HG02852 (cell line): ENCODE measurements around the gene TPRX1.
"Not testable (repeated sequence)": the region's sequence is repeated elsewhere in the genome, so short reads cannot be mapped to it uniquely, and the experiment has no call there.

Experiments
- ATAC-seq: cut with Tn5 transposase; IDR thresholded peaks from one replicate; pipeline ENCODE4 v1.9.1; 2021; ENCODE audit warnings: mild to moderate bottlenecking, moderate library complexity; ENCODE audit not compliant: unreplicated experiment

The TPRX1 gene, protein sequence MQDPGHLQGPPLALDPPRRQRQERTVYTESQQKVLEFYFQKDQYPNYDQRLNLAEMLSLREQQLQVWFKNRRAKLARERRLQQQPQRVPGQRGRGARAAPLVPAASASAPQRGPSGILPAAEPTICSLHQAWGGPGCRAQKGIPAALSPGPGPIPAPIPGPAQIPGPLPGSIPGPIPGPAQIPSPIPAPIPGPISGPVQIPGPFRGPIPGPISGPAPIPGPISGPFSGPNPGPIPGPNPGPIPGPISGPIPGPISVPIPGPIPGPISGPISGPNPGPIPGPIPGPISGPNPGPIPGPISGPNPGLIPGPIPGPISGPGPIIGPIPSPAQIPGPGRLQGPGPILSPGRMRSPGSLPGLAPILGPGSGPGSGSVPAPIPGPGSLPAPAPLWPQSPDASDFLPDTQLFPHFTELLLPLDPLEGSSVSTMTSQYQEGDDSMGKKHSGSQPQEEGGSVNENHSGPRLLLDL

DNA sequence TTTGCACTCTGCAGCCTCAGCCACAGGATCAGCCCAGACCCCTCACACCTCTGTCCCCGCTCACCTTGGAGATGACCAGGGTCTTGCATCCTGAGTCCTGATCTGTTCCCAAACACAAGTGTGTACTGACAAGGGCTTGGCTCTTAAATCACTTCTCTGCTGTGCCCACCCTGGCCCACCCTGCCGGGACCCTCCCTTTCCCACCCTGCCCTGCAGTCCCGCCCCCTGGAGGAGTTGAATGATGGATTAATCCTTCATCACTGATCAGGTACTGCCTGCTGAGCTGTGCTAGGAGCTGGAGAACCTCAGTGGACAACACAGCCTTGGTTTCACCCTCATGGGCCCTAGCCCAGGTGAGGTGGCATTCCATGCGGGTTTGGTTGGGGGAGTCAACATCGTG, at the start of gene TPRX1:
TSS of gene TPRX1 (minus strand) at position 101 of the 400 bp plus-strand sequence. CDS start at position 89, 12 bp downstream.
- ATAC-seq, result not testable (repeated sequence)

DNA sequence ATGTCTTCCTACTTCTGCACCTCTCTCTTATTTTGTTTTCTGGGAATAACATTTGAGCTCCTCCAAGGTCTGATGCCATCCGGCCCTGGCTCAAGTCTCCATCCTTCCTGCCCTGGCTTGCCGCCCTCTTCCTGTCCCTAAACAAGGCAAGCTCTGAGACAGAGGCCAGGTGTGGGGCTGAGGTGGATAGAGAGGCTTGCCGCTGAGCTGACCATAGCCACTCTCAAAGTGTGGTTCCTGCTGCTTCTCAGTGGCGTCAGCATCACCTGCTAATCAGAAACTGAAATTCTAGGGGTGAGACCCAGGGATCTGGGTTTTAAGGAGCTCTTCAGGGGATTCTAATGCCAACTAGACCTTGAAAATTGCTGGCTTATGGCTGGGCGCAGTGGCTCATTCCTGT, 48.7 kb upstream of the TPRX1 start:
- ATAC-seq, result no peak

DNA sequence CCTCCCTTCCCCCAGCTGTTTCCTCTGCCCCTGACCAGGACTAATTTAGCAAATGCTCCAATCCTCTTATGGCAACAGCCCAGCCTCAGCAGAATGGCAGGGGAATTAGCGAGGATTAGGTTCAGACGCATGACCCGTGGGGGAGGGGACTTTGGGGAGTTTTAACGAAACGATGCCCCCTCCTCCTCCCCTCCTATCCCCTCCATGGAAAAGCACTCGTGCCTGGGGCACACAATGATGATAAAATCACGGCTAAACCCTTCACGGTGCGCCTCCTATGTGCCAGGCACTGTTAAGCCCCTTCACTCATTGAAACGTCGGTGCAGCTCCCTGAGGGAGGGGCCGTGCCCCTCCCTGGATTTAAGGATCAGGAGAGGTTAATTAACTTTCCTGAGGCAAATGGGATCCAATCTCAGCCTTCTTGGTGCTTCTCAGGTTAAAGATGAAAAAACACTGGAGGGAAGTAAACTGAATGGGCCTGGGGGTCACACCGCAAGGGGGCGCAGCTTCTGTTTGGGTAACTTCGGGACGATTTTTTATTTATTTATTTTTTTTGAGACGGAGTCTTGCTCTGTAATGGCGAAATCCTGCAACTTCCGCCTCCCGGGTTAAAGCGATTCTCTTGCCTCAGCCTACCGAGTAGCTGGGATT, 44.6 kb upstream of the TPRX1 start:
- ATAC-seq, result no peak

DNA sequence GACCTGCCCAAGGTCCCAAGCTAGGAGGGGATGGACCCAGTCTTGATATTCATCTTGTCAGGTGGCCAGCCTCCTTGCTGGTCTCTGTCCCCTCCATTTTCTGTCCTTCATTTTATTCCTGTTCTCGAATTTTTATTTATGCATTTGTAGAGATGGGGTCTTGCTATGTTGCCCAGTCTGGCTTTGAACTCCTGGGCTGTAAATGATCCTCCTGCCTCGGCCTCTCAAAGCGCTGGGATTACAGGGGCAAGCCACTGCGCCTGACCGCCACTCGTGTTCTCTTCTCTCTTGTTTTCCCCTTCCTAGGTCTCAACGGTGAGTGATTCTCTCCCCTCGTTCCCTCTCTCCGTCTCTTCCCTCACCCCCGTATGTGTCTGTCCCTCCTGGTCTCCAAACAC, 44.1 kb upstream of the TPRX1 start:
- no peak for ATAC-seq

DNA sequence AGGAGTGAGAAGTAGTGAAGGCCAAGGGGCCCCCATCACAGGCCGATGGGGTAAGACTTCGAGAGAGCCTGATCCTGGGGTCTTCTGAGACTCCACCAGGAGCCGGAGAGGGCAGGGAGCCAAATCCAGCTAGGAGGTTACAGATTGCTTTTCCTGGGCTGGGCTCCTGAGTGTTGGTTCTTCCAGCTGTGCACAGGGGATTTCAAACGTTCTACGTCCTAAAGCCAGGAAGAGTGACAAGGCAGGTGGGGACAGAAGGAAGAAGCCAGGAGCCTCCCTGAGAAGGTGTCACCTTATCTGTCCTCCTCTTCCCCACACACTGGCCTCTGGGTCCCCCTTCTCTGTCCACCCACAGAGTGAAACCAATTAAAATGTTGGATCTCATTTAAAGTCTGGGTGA, 38.6 kb upstream of the TPRX1 start:
- ATAC-seq, result no peak

DNA sequence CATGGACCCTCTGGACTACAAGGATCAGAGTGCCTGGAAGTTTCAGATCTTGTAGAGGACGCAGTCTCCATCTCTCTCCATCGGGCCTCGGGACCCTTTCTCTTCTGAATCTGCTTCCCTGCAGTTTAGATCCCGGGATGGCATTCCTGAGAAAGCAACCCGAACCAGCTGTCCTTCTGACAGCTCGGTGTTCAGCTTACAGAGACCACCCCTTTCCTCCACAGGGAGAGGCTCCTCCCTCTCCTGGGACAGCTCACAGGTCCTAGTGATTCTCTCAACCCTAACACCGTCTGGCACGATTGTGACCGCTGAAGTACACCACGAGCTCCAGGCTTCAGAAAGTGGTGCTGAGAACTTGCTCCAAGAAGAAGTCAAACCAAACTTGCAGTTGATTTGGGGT, 35.6 kb upstream of the TPRX1 start:
- ATAC-seq, result no peak

DNA sequence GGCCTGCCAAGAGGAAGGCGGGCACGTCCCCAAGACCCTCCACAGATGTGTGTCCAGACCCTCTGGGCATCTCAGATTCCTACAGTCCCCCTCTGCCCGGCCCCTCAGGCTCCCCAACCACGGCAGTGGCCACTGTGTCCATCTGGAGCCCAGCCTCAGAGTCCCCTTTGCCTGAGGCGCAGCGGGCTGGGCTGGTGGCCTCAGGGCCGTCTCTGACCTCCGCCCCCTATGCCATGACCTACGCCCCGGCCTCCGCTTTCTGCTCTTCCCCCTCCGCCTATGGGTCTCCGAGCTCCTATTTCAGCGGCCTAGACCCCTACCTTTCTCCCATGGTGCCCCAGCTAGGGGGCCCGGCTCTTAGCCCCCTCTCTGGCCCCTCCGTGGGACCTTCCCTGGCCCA, 35.1 kb upstream of the TPRX1 start:
- ATAC-seq, result no peak

DNA sequence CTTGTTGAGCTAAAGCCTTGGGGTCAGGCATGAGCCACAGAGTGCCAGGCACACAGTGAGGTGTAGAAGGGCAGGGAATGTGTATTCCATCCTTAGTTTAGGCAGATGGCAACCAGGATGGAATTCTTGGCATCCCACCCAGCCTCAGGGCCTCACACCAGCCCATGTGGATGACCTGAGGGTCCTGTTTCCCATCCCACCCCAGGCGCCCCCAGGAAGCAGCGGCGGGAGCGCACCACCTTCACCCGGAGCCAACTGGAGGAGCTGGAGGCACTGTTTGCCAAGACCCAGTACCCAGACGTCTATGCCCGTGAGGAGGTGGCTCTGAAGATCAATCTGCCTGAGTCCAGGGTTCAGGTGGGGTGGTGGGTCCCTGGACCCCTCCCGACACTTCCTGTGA, 31.7 kb upstream of the TPRX1 start:
- ATAC-seq, result no peak

DNA sequence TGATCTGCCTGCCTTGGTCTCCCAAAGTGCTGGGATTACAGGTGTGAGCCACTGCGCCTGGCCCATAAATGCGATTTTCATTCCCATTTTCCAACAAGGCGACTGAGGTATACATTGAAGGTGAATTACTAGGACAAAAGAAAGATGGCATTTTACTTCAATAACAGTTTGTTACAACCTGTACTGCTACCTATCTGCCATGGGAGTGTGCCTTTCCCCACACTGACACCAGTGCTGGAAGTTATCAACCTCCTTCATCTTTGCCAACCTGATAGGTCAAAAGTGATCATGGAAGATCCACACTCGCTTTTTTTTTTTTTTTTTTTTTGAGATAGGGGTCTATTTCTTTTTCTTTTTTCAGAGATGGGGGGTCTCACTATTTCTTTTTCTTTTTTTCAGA, 28.4 kb upstream of the TPRX1 start:
- no peak for ATAC-seq

DNA sequence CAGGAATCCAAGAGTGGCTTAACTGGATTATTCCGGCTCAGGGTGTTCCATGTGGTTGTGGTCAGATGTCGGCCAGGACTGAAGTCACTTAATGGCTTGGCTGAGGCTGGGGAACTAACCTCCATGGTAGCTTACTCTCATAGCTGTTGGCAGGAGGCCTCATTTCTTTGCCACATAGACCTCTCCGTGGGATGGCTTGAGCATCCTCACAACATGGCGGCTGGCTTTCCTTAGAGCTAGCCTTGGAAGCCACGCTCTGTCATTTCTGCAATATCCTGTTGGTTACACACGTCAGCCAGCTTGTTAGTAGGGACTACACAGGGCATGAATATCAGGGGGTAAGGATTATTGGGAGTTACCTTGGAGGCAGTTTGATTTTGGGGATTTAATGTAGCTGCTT, 22.4 kb upstream of the TPRX1 start:
- no peak for ATAC-seq

DNA sequence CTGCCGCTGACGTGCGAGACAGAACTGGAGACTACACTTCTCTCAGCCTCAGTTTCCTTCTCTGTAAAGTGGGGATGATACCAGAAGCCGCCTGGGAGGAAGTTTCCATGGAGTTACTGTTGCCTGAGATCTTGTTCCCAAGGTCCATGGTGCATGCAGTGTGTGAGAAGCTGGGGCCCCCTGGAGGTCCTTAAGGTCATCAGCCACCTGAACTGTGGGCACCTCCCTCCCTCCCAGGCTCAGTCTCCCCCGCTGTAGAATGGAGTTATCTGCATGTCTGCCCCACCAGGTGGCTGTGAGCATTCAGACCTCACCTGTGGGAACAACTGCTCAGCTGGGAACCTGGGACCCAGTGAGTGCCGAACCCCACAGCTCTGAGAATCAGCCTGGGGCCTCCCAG, 20.0 kb upstream of the TPRX1 start:
- ATAC-seq, result no peak

DNA sequence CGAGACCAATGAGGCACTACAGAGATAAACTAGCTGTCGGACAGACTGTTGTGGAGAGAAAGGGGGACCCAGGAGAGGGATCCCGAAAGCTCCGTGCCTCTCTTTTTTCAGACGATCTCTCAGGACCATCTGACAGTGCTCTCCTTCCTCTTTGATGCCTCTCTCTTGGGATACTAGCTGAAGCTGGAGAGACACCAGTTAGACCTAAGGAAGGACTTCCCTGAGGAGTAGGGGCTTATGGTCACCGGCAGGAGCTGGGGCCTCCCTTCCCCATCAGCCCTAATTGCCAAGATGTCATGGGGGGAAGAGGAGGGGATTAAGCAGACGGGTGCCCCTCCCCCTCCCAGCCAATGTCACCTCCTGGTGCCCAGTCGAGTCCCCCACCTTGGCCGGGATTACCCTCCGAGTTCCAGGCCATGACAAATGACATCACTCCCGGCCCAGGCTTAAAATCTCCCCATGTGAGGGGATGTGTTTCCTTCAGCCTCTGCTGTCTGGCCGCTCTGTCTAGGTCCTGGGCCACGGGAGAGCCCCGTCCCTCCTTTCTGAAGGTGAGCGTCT, 17.2 kb upstream of the TPRX1 start, which contains the start of gene CRX:
TSS of gene CRX (plus strand) at position 478 of the 561 bp plus-strand sequence. CDS start 12,507 bp downstream, outside the sequence.
- ATAC-seq, result no peak

DNA sequence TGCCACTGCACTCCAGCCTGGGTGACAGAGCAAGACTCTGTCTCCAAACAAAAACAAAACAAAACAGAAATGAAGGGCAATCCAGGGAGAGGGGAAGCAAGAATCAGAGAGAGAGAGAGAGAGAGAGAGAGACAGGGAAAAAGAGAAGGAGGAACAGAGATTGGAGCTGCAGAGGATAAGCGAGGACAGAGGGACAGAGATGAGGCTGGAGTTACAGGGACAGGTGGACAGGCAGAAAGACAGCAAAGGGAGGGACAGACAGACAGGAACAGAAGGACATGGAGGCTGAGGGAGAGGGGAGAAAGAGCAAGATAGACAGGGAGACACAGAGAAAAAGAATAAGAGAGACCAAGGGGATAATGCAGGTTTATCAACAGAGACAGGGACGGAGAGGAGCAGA, 16.1 kb upstream of the TPRX1 start:
- ATAC-seq, result no peak

DNA sequence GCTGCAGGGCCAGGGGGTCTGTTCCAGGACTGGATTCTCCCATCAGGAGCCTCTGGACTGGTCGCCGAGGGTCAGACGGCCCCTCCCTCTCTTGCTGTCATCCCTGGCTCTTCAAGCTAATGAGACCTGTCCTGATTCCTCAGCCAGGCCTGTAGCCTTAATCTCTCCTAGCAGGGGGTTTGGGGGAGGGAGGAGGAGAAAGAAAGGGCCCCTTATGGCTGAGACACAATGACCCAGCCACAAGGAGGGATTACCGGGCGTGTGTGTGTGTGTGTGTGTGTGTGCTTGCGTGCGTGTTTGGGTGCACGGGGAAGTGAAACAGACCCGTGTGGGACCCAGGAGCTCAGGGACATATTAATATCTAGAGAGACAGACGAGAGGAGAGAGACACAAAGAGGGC, 15.5 kb upstream of the TPRX1 start:
- ATAC-seq, result no peak

DNA sequence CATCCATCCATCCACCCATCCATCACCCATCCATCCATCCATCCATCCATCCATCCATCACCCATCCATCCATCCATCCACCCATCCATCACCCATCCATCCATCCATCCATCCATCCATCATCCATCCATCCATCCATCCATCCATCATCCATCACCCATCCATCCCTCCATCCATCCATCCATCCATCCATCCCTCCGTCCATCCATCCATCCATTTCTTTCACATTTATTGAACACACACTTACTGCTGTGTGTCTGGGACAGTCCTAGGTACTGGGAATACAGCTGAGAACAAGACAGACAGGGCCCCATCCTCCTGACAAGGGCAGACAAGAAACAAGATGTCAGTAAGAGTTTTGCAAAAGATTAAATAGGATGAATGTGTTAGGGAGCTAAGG, 13.9 kb upstream of the TPRX1 start:
- not testable (repeated sequence) for ATAC-seq

DNA sequence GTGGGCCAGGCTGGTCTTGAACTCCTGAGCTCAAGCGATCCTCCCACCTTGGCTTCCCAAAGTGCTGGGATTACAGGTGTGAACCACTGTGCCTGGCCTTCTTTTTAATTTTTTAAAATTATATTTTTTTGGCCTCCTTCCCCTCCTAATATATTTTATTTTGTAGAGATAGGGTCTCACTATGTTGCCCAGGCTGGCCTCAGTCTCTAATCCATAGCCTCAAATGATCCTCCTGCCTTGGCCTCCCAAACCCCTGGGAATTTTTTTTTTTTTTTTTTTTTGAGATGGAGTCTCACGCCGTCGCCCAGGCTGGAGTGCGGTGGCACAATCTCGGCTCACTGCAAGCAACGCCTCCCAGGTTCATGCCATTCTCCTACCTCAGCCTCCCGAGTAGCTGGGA, 11.9 kb upstream of the TPRX1 start:
- not testable (repeated sequence) for ATAC-seq

DNA sequence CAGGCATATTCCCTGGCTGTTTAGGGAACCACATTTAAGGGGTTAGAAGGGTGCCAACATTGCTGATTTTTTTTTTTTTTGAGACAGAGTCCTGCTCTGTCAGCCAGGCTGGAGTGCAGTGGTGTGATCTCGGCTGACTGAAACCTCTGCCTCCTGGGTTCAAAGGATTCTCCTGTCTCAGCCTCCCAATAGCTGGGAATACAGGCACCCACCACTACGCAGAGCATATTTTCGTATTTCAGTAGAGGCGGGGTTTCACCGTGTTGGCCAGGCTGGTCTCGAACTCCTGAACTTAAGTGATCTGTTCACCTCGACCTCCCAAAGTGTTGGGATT, 9.6 kb upstream of the TPRX1 start:
- ATAC-seq, result no peak

DNA sequence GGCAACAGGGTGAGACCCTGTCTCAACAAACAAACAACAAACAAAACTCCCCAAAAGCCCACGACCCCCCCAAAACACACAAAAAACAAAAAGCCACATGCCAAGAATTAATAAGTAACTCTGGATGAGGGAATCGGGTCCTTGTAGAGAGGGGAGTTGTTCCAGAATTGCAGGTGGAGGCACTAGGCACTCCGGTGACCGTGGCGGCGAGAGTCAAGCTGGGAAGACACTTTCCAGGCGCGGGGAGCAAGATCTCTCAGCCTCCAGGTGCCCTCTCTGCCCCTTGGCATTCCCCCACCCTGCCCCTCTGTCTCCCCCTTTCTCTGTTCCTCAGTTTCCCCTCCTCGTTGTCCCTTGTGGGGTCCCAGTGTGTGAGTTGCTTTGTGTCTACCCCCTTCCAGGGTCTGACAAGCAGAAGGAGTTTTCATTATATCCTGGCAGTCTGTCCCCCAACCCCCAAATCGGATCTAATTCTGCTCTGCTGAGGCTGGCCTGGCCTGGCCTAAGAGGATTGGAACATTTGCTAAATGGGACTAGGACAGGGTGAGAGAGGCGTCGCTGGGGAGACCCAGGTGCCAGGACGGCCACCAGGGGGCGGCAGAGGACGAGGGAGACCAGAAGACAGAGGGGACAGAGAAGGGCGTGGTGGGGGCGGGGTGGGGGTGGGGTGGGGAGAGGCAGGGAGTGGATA, 9.1 kb upstream of the TPRX1 start:
- no peak for ATAC-seq

DNA sequence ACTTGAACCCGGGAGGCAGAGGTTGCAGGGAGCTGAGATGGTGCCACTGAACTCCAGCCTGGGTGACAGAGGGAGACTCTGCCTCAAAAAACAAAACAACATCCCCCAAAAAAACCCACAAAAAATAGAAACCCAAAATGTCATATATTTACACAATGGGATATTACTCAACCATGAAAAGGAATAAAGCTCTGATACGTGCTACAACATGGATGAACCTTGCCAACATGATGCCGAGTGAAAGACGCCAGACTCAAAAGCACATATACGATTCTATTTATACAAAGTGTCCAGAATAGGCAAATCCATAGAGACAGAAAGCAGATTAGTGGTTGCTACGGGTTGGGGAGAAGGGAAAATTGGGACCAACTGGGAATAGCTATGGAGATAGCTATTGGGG, 2.1 kb upstream of the TPRX1 start:
- ATAC-seq, result no peak

DNA sequence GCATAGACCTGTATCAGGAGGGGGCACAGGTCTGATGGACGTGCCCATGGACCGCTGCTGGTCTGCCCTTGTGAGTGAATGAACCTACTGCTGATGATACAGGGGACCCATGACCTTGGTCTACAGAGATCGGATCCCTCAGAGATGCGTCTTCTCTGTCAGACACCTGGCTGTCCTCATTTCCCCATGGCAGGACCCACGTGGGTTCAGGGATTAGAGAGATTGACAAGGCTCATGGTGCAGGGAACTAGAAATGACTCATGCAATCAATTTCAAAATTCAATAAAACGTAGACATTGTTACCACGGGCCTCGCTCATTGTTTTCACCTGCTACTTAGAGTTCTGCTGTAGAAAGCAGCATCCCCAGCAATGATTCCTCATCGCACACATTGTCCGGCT, 962 bp upstream of the TPRX1 start:
- ATAC-seq, result no peak

DNA sequence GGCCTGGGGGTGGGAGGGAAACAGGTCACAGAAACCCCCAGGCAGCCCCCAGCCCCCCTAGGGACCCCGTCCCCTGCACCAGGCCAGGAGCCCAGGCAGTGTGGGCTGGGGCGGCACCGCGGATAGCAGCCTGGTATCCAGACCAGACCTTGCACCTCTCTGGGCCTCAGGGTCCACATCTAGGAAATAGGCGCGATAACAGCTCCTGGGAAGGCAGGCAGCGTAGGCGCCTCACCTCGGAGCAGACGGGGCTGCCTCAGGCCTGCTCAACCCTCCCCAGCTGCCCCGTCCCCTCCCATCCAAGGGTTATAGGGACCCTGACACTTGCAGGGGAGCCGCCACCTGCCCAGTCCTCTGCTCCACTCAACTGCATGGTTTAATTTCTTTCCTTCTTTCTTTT, 680 bp downstream of the TPRX1 start:
- not testable (repeated sequence) for ATAC-seq

DNA sequence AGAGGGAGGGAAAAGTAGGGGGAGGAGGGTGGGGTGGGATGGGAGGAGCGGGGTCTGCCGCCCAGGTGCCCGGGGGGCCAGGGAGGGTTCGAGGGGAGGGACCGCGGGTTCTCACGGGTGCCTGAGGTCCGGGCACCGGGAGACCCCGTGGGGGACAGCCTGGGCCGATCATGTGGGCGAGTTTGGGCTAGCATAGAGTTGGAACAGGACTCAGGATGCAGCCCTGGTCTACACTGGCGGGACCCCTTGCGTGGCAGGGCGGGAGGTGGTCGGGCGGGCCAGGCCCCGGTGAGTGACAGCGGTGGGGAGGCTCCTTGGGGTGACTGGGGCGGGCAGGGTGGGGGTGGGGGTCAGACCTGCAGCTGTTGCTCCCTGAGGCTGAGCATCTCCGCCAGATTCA, 1.2 kb downstream of the TPRX1 start:
- ATAC-seq, result not testable (repeated sequence)
